Colonic mucosa (tissue), 4 donors: ENCODE data around the gene TIMM29. TPM values are rescaled to one million over a fixed set of nuclear protein-coding genes. Genes with fewer than 3 reads are reported as not detected.

Source experiments
- DNase-seq: peaks from one replicate; pipeline ENCODE4 v3.0.0-alpha.2; 2020
- H3K27ac ChIP-seq: fragments of 200-600 bp; one replicate; pipeline ENCODE4 v1.8.0; 2021
- H3K27me3 ChIP-seq: fragments of 200-600 bp; one replicate; pipeline ENCODE4 v1.8.0; 2021
- H3K36me3 ChIP-seq: fragments of 200-600 bp; one replicate; pipeline ENCODE4 v1.8.0; 2021
- H3K4me1 ChIP-seq: fragments of 200-600 bp; one replicate; pipeline ENCODE4 v1.8.0; 2021; ENCODE audit warnings: mild to moderate bottlenecking
- H3K4me3 ChIP-seq: fragments of 200-600 bp; one replicate; pipeline ENCODE4 v1.8.0; 2021
- H3K9ac ChIP-seq, 2 donors: one replicate each; pipeline ENCODE4 v1.7.0; 2013; ENCODE audit warnings: control low read depth in 2 of 2, low read depth in 2 of 2, low read length in 2 of 2
- H3K9me3 ChIP-seq: fragments of 200-600 bp; one replicate; pipeline ENCODE4 v1.8.0; 2021
- CTCF ChIP-seq: fragments of 200-600 bp; IDR thresholded peaks from one replicate; pipeline ENCODE4 v1.8.0; 2022; ENCODE audit warnings: antibody characterized with exemption, mild to moderate bottlenecking
- intact Hi-C: fragments of 100-400 bp; cut with DNase I; formaldehyde crosslinking; loops from one replicate; pipeline ENCODE4 v1.14.1; 2022
- total RNA-seq, 2 donors: library from RNA; stranded (reverse); fragmentation: NEBNext Ultra II Directional in 1 of 2; extraction: Animal tissue kit (Norgen Biotek cat#: 25700) in 1 of 2; gene quantifications; one replicate each; pipeline ENCODE4 v1.2.1, GENCODE V29; 2021
- donor health status: healthy.
- donor health status: DM: no; HTN: no; CAD: no.
- donor health status: DM: no; HTN: no; CAD: no.

TIMM29 gene
- total RNA-seq, 2 donors from 2014 or later = 25.5 to 31.5 TPM

- intact Hi-C loops = no loop called here
- Histone ChIP-seq H3K4me3 (no peak overlapping the region), H3K4me1 (peaks cover 14% of the 10 kb centered on the region)
Measured at GRCh38 chr19:10976131-10976892, 47.7 kb downstream of the TIMM29 start.

GRCh38 chr19:10977742-10978092 is 49.1 kb downstream of the TIMM29 start:
- no peak for DNase-seq
- H3K27ac ChIP-seq = no peak overlapping the region
- no peaks in the 10 kb centered on the region for H3K9me3 ChIP-seq
- no peaks in the 10 kb centered on the region for H3K27me3 ChIP-seq
- no peak overlapping the region for H3K9ac ChIP-seq
- H3K36me3 ChIP-seq = no peaks in the 10 kb centered on the region
- H3K4me3 ChIP-seq = no peak overlapping the region
- intact Hi-C loops = no loop called here
- no peak for TF ChIP-seq CTCF
- peaks cover 14% of the 10 kb centered on the region for H3K4me1 ChIP-seq

More at GRCh38 chr19:10976131-10976892, 47.7 kb downstream of the TIMM29 start:
- no peaks in the 10 kb centered on the region for H3K9me3 ChIP-seq
- H3K27me3 ChIP-seq = no peaks in the 10 kb centered on the region
- DNase-seq = no peak
- H3K27ac ChIP-seq = peak overlapping the region; percentile 70
- TF ChIP-seq CTCF = no peak
- peak overlapping the region in 1 of 2 donors; percentile 35 for H3K9ac ChIP-seq
- H3K36me3 ChIP-seq = no peaks in the 10 kb centered on the region

Other genes with a start within 250 kb of the TIMM29 start
- 10 to 100 TPM; 74.9 to 94.1 TPM for gene QTRT1, start 227.4 kb upstream of the TIMM29 start, total RNA-seq
- gene DNM2, start 210.7 kb upstream of the TIMM29 start, total RNA-seq = 100 to 1,000 TPM; 450 to 461 TPM
- gene TMED1, start 92.6 kb upstream of the TIMM29 start, total RNA-seq = 10 to 100 TPM; 21.2 to 22.5 TPM
- gene C19orf38, start 80.4 kb upstream of the TIMM29 start, total RNA-seq = 1 to 10 TPM in 1 of 2 donors, under 1 TPM in 1; 0.77 to 1.5 TPM
- gene CARM1, start 57.3 kb upstream of the TIMM29 start, total RNA-seq = 10 to 100 TPM; 53.3 to 75.9 TPM
- 10 to 100 TPM; 64.4 to 71.3 TPM for gene YIPF2, start 172 bp upstream of the TIMM29 start, total RNA-seq
- 100 to 1,000 TPM in 1 of 2 donors, 10 to 100 TPM in 1; 73.8 to 141 TPM for gene SMARCA4, start 32.2 kb downstream of the TIMM29 start, total RNA-seq
- 100 to 1,000 TPM in 1 of 2 donors, 10 to 100 TPM in 1; 65.0 to 190 TPM for gene LDLR, start 160.7 kb downstream of the TIMM29 start, total RNA-seq
- 10 to 100 TPM in 1 of 2 donors, 1 to 10 TPM in 1; 9.4 to 47.6 TPM for gene SPC24, start 227.0 kb downstream of the TIMM29 start, total RNA-seq